CD4-positive, alpha-beta T cell treated with Interleukin-10 for 1 hour (primary cell): ENCODE data around the gene ITPA.
"Not testable (repeated sequence)": the region's sequence is repeated elsewhere in the genome, so short reads cannot be mapped to it uniquely, and the experiment has no call there.

Experiments
- DNase-seq: peaks from one replicate; pipeline ENCODE4 v3.0.0-alpha.2; 2020

The ITPA gene

DNA sequence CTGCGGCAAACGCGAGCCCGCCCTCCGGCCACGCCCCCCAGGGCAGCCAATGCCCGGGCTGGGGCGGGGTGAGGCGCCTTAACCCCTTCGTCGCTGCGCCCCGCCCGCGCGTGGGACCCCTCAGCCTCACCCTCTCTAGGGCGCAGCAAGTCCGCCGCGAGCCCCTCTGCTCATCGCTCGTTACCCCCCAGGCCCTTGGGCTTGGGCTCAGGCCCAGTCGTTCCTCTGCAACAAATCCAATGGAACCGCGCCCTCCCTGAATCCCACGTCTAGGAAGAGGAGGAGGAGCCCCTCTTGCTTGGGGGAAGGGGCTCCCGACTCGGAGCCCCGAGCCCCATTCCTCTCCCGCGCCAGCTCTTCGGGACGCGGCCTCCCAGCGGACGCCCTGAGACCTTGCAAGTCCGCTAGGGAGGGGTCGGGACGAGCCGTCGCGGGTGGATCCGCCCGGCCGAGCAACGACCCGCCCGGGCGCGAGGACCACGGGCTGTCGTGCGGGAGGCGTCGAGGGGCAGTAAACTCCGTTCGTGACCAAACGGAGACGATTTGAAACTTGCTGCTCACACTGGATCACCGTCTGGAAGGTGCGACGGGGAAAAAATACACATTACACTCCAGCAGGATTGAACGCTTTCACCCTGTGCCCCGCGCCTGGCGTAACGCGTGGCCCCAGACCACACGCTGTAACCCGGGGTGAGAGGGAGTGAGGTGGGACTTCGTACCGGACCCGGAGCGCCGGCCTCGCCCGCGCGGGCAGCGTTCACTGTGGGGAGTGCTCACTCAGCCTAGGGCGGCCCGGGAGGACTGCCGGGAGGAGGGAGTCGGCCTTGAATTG lies 35.5 kb upstream of the ITPA start:
- peak; percentile 92 for DNase-seq

- DNase-seq: no peak
Observed at GRCh38 chr20:3174442-3175261, 34.6 kb upstream of the ITPA start.

DNA sequence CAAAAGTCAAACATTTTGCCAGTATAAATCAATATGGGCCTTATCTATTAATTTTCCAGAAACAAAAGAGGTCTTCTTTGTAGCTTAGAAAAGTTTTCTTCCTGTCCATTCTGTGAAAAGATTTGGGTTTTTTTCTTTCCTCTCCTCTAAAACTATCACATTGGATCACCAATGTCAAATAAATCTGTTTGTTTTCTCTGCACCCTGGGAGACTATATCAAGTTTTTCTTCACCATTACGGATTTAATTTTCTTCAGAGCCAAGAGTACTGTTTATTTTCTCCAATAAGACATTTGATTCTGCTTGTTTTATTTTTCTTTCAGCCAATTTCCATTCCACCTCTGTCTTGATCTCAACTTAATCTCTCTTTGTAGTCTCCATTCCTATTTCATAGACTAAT lies 34.0 kb upstream of the ITPA start:
- no peak for DNase-seq

DNA sequence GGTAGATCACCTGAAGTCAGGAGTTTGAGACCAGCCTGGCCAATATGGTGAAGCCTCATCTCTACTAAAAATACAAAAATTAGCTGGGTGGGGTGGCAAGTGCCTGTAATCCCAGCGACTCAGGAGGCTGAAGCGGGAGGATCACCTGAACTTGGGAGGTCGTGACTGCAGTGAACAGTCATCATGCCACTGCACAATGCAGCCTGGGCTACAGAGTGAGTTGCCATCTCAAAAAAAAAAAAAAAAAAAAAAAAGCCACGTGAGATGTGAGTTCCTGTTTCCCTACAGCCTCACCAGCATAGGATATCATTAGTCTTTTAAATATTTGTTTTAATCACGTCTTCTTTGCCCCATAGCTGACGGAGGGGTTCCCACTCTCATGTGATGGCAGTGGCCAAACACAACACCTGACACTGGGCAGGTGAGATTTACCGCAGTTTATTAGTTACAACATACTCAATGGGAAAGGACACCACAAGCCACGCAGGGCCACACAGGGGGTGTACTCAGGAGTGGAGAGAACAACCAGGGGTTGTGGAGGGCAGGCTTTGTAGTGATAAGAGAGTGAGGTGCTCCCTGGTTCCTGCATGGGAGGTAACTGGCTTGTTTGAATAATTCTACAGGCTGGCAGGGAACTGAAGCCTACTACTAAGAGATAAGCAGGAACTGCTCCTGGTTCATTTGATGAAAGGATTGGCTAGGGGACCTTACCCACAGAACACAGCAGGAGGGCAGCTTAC lies 31.4 kb upstream of the ITPA start:
- DNase-seq: no peak

GRCh38 chr20:3180319-3180718 lies 29.0 kb upstream of the ITPA start:
- DNase-seq: no peak

- no peak for DNase-seq
Observed at GRCh38 chr20:3181270-3181669, 28.0 kb upstream of the ITPA start.

GRCh38 chr20:3182429-3182828 lies 26.9 kb upstream of the ITPA start:
- DNase-seq: not testable (repeated sequence)

DNA sequence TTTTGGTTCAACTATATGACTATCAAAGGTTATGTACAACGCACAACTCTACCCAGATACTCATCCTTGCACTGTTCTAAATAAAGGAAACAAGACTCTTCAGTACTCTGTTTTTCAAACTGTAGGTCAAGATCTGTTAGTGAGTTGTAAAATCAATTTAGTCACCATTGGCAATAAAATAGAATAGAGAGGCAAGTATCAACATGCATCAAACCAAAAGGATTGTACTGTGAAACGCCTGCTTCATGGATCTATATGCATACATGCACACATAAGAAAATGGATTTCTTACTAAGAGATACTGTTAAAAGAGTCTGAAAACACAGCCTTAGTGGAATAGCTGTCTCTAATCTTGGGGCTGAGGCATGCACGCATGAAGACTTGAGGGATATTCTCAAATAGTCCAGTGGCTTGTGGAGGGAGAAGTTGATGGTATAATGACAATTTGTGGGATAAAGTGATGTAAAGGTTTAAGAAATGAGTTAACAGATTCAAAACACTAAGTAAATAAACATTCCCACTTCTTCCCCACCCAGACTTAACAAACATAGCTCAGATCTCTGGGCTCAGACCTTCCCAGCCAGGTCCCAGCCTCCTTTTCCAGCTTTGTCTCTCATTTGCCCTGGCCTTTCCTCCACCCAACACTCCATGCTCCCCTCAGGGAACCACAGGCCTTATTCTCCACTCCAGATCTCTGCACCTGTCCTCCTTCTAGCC lies 25.2 kb upstream of the ITPA start:
- DNase-seq: no peak

DNA sequence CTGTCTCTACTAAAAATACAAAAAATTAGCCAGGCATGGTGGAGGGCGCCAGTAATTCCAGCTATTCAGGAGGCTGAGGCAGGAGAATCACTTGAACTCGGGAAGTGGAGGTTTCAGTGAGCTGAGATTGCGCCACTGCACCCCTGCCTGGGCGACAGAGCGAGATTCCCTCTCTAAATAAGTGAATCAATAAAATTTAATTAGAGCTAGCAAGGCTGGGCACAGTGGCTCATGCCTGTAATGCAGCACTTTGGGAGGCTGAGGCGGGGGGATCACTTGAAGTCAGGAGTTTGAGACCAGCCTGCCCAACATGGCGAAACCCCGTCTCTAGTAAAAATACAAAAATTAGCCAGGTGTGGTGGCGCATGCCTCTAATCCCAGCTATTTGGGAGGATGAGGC lies 21.4 kb upstream of the ITPA start:
- DNase-seq: not testable (repeated sequence)

DNA sequence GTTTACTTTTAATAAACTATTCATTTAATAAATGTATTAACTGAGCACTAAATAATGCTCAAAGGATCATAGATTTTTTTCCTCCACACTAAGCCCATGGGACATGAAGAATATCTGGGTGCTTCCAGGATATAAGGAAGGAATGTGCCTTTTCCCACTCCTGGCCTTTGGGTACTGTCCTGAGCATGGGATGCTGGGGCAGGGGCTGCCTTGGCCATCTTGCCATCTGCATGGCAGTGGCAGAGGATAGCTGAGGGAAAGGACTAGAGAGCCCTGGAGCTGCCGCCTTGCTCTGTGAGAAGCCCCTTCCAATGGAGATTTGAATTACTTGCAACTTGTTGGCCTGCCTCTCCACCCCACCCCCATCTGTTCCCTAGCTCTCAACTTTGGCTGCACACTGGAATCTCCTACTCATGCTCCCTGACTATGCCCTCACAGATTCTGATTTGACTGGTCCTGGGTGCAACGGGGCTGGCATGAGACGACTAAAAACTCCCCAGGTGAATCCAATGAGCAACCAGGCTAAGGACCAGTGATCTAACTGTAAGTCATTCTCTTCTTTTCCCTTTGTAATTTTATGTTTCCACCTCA lies 20.4 kb upstream of the ITPA start:
- no peak for DNase-seq

- no peak for DNase-seq
Observed at GRCh38 chr20:3189561-3190131, 19.7 kb upstream of the ITPA start.

GRCh38 chr20:3190681-3191111 lies 18.6 kb upstream of the ITPA start:
- DNase-seq: no peak

GRCh38 chr20:3192226-3193015 lies 16.9 kb upstream of the ITPA start:
- no peak for DNase-seq

GRCh38 chr20:3193806-3194616 lies 15.3 kb upstream of the ITPA start:
- no peak for DNase-seq

GRCh38 chr20:3194617-3195280 lies 14.5 kb upstream of the ITPA start:
- no peak for DNase-seq

- no peak for DNase-seq
Observed at GRCh38 chr20:3195590-3196237, 13.6 kb upstream of the ITPA start.

GRCh38 chr20:3199206-3199605 lies 10.1 kb upstream of the ITPA start:
- DNase-seq: no peak

- DNase-seq: no peak
Observed at GRCh38 chr20:3199976-3200755, 9.1 kb upstream of the ITPA start.
